Gastroesophageal sphincter (tissue), 3 donors: Measurements from ENCODE around the gene C11orf98.

Source experiments
- CTCF ChIP-seq, 4 experiments: fragments of 200-600 bp in 2 of 4; fragments of 450-650 bp in 2 of 4; sonication (generic) in 1 of 4; IDR thresholded peaks; one replicate each; pipeline ENCODE4 v1.5.1; 2017 to 2019; ENCODE audit warnings: antibody characterized with exemption in 4 of 4, mild to moderate bottlenecking in 2 of 4, moderate library complexity in 2 of 4
- EP300 ChIP-seq: sonication (generic); formaldehyde crosslinking; IDR thresholded peaks from one replicate; pipeline ENCODE4 v1.6.1; 2017; ENCODE audit warnings: antibody characterized with exemption, mild to moderate bottlenecking
- POLR2A ChIP-seq, 2 donors: fragments of 450-650 bp; IDR thresholded peaks; one replicate each; pipeline ENCODE4 v1.6.1; 2017; ENCODE audit warnings: antibody characterized with exemption in 2 of 2, mild to moderate bottlenecking in 2 of 2, moderate library complexity in 1 of 2
- POLR2AphosphoS5 ChIP-seq: sonication (generic); formaldehyde crosslinking; IDR thresholded peaks from one replicate; pipeline ENCODE4 v1.6.1; 2017; ENCODE audit warnings: antibody characterized with exemption

DNA sequence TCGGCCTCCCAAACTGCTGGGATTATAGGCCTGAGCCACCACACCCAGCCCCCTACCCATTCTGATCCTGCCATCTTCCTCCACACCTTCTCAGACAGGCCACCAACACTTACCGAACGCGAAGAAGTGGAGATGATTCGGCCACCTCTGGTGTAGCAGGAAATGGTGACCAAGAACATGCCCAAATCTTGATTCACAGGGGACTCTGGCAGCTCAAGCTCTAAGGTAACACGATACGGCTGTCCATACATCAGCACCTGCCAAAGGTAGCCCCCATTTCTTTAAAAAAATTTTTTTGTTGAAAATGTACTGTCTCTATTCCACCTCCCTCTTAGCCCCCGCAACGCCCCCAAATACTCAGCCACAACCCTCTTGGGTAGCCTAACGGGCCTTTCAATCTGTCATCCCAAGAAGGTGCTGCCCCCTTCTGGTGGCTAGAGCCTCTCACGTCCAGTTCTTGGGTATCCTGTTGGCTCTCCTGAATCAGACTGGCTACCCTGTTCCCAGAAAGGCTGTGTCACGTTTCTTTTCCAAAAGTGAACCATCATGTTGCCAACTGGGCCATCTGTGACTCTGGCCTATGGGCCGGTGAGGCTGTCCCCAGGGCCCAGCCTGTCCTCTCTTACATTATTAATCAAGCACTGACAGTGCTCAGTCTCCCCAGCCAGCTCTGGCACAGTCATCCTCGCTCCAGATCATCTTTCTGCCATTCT, 29.6 kb upstream of the C11orf98 start:
- TF ChIP-seq POLR2AphosphoS5 (peak; percentile 54), POLR2A (IDR thresholded peaks at IDR 0.05) (no peak), CTCF (IDR thresholded peaks at IDR 0.05) (peak in 3 of 4 experiments; percentile 70 to 83 (median 72)), EP300 (no peak)
